Measurements from ENCODE around the gene ASTN2. TPM values are rescaled to one million over a fixed set of nuclear protein-coding genes. Genes with fewer than 3 reads are reported as not detected.

The ASTN2 gene
- total RNA-seq, 1 experiment from 2014 or later = 4.8 TPM

DNA sequence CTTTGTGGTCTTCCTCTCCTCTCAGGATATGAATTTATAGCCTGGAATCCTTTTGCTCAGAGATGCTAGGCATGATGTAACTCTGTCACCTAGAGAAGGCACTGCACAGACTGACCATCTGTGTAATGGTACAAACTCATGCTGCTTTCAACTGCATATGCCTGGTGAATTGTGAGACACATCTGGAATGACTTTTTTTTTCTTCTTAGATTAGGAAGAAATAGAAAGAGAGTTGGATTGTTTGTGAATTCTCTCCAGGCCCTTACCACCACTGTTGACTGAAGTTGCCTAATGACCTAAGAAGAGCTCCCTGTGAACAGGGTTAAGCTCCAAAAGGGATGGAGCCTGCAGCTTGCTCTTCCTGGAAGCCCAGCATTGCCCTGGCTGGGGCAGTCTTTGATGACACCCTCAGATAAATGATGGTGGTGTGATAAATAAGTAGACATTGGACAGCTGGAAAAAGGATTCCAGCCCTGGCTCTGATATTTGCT lies 775.6 kb downstream of the ASTN2 start:
- ChIA-PET CTCF (no interaction called here), RAD21 (ENCODE audit: low non-redundant PET in 1 of 2, low total read pairs in 2 of 2, uncharacterized antibody in 2 of 2, unreplicated experiment in 2 of 2) (no interaction called here), POLR2A (no interaction called here)
- H2AFZ ChIP-seq (ENCODE audit: low read depth, low read length, poor library complexity, severe bottlenecking) = no peak overlapping the region
- no peaks in the 10 kb centered on the region for H4K20me1 ChIP-seq (ENCODE audit: insufficient read depth)
- H3K36me3 ChIP-seq (ENCODE audit: control insufficient read depth in 1 of 2, insufficient read depth in 2 of 2, low read length in 2 of 2) = no peaks in the 10 kb centered on the region
- H3K4me3 ChIP-seq (replicated peaks in 1 of 2; ENCODE audit: low read depth in 1 of 2, low read length in 2 of 2) = no peak overlapping the region
- BruUV-seq (replicated peaks) = no TSS peak
- no peaks in the 10 kb centered on the region for H3K9me3 ChIP-seq (ENCODE audit: control insufficient read depth in 1 of 2, insufficient read depth in 1 of 2, low read depth in 1 of 2, low read length in 2 of 2)
- no peaks in the 10 kb centered on the region for H3K79me2 ChIP-seq (ENCODE audit: insufficient read depth, low read length)
- H3K9ac ChIP-seq (ENCODE audit: low read length) = no peak overlapping the region
- intact Hi-C loops (cut with micrococcal nuclease) = no loop called here
- no peak overlapping the region for H3K4me2 ChIP-seq (ENCODE audit: low read length)
- H3K27me3 ChIP-seq (ENCODE audit: insufficient read depth, low read length) = no peaks in the 10 kb centered on the region
- no peak for ATAC-seq
- H3K4me1 ChIP-seq (ENCODE audit: control insufficient read depth in 1 of 2, insufficient read depth in 2 of 2, low read length in 2 of 2) = no peaks in the 10 kb centered on the region
- H3K9me2 ChIP-seq (ENCODE audit: insufficient read depth) = no peaks in the 10 kb centered on the region
- no peak for TF ChIP-seq EZH2phosphoT487 (IDR thresholded peaks at IDR 0.05; ENCODE audit: borderline replicate concordance)
- no peak for TF ChIP-seq EGR1 (IDR thresholded peaks at IDR 0.05; ENCODE audit: low read depth)
- TF ChIP-seq ZFX (IDR thresholded peaks at IDR 0.05) = no peak
- no peak for TF ChIP-seq TCF7L2 (IDR thresholded peaks at IDR 0.05; ENCODE audit: borderline replicate concordance, extremely low read depth, insufficient read depth, insufficient read length)
- TF ChIP-seq YY1 (IDR thresholded peaks at IDR 0.05; ENCODE audit: extremely low read depth, insufficient replicate concordance, low read depth, low read length) = no peak
- no peak for TF ChIP-seq ZNF274 (IDR thresholded peaks at IDR 0.05; ENCODE audit: low read depth, low read length)
- TF ChIP-seq SP1 (IDR thresholded peaks at IDR 0.05; ENCODE audit: low read depth) = no peak
- no peak for TF ChIP-seq FOSL1 (IDR thresholded peaks at IDR 0.05; ENCODE audit: low read depth)
- TF ChIP-seq EZH2 (IDR thresholded peaks at IDR 0.05) = no peak
- no peak for TF ChIP-seq POLR2AphosphoS5 (IDR thresholded peaks at IDR 0.05; ENCODE audit: low read depth, low read length)
- no peak for TF ChIP-seq ELF1 (IDR thresholded peaks at IDR 0.05; ENCODE audit: borderline replicate concordance, low read depth)
- DNase-seq (ENCODE audit: low read depth, low spot score) = no peak
- no peak overlapping the region for H3K27ac ChIP-seq (ENCODE audit: low read depth, low read length)

DNA sequence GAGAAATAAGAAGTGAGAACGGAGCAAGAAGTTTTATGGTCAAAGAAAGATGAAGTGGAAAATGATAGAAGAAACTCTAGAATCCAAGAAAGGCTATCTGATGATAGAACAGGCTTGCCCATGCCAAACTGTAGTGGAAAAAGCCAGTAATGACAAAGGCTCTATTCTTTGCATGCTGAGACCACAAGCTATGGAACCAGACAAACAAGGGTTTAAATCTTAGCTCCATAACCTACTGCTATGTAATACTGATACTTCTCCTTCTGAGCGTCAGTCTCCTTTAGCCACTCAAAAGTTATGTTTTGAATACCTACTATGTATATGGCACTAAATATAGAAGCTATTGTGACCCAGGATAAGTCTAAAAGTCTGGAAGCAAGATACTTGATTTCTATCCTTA lies 778.9 kb downstream of the ASTN2 start:
- ChIA-PET CTCF (no interaction called here), RAD21 (ENCODE audit: low non-redundant PET in 1 of 2, low total read pairs in 2 of 2, uncharacterized antibody in 2 of 2, unreplicated experiment in 2 of 2) (no interaction called here), POLR2A (no interaction called here)
- no peaks in the 10 kb centered on the region for H3K27me3 ChIP-seq (ENCODE audit: insufficient read depth, low read length)
- H3K9me2 ChIP-seq (ENCODE audit: insufficient read depth) = no peaks in the 10 kb centered on the region
- no peak overlapping the region for H3K9ac ChIP-seq (ENCODE audit: low read length)
- DNase-seq (ENCODE audit: low read depth, low spot score) = no peak
- ATAC-seq = no peak
- TF ChIP-seq, protein P1, sequence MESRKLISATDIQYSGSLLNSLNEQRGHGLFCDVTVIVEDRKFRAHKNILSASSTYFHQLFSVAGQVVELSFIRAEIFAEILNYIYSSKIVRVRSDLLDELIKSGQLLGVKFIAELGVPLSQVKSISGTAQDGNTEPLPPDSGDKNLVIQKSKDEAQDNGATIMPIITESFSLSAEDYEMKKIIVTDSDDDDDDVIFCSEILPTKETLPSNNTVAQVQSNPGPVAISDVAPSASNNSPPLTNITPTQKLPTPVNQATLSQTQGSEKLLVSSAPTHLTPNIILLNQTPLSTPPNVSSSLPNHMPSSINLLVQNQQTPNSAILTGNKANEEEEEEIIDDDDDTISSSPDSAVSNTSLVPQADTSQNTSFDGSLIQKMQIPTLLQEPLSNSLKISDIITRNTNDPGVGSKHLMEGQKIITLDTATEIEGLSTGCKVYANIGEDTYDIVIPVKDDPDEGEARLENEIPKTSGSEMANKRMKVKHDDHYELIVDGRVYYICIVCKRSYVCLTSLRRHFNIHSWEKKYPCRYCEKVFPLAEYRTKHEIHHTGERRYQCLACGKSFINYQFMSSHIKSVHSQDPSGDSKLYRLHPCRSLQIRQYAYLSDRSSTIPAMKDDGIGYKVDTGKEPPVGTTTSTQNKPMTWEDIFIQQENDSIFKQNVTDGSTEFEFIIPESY (IDR thresholded peaks at IDR 0.05; ENCODE audit: extremely low read depth, insufficient replicate concordance, low read length) = no peak
- TF ChIP-seq JUND (IDR thresholded peaks at IDR 0.05) (no peak), YY1 (IDR thresholded peaks at IDR 0.05; ENCODE audit: extremely low read depth, insufficient replicate concordance, low read depth, low read length) (no peak)
- TF ChIP-seq, protein P2, sequence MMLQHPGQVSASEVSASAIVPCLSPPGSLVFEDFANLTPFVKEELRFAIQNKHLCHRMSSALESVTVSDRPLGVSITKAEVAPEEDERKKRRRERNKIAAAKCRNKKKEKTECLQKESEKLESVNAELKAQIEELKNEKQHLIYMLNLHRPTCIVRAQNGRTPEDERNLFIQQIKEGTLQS (IDR thresholded peaks at IDR 0.05) = no peak
- TF ChIP-seq, protein P3, sequence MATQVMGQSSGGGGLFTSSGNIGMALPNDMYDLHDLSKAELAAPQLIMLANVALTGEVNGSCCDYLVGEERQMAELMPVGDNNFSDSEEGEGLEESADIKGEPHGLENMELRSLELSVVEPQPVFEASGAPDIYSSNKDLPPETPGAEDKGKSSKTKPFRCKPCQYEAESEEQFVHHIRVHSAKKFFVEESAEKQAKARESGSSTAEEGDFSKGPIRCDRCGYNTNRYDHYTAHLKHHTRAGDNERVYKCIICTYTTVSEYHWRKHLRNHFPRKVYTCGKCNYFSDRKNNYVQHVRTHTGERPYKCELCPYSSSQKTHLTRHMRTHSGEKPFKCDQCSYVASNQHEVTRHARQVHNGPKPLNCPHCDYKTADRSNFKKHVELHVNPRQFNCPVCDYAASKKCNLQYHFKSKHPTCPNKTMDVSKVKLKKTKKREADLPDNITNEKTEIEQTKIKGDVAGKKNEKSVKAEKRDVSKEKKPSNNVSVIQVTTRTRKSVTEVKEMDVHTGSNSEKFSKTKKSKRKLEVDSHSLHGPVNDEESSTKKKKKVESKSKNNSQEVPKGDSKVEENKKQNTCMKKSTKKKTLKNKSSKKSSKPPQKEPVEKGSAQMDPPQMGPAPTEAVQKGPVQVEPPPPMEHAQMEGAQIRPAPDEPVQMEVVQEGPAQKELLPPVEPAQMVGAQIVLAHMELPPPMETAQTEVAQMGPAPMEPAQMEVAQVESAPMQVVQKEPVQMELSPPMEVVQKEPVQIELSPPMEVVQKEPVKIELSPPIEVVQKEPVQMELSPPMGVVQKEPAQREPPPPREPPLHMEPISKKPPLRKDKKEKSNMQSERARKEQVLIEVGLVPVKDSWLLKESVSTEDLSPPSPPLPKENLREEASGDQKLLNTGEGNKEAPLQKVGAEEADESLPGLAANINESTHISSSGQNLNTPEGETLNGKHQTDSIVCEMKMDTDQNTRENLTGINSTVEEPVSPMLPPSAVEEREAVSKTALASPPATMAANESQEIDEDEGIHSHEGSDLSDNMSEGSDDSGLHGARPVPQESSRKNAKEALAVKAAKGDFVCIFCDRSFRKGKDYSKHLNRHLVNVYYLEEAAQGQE (IDR thresholded peaks at IDR 0.05; ENCODE audit: low read depth) = no peak
- H3K27ac ChIP-seq (ENCODE audit: low read depth, low read length) = no peak overlapping the region
- H3K36me3 ChIP-seq (ENCODE audit: control insufficient read depth in 1 of 2, insufficient read depth in 2 of 2, low read length in 2 of 2) = no peaks in the 10 kb centered on the region
- H4K20me1 ChIP-seq (ENCODE audit: insufficient read depth) = no peaks in the 10 kb centered on the region
- no peaks in the 10 kb centered on the region for H3K4me1 ChIP-seq (ENCODE audit: control insufficient read depth in 1 of 2, insufficient read depth in 2 of 2, low read length in 2 of 2)
- no peak overlapping the region for H3K4me3 ChIP-seq (replicated peaks in 1 of 2; ENCODE audit: low read depth in 1 of 2, low read length in 2 of 2)
- intact Hi-C loops (cut with micrococcal nuclease) = no loop called here
- H3K9me3 ChIP-seq (ENCODE audit: control insufficient read depth in 1 of 2, insufficient read depth in 1 of 2, low read depth in 1 of 2, low read length in 2 of 2) = no peaks in the 10 kb centered on the region
- no TSS peak for BruUV-seq (replicated peaks)
- no peaks in the 10 kb centered on the region for H3K79me2 ChIP-seq (ENCODE audit: insufficient read depth, low read length)
- no peak overlapping the region for H3K4me2 ChIP-seq (ENCODE audit: low read length)
- H2AFZ ChIP-seq (ENCODE audit: low read depth, low read length, poor library complexity, severe bottlenecking) = no peak overlapping the region
